Measurements from ENCODE around the gene MB21D2.

GRCh38 chr3:192843119-192843518 is 74.5 kb downstream of the MB21D2 start:
- TF ChIP-seq POLR2AphosphoS5 (IDR thresholded peaks at IDR 0.05; ENCODE audit: low read depth, low read length): no peak
- no peak for TF ChIP-seq SPI1 (IDR thresholded peaks at IDR 0.05; ENCODE audit: low read depth, low read length)
- TF ChIP-seq POLR2A (IDR thresholded peaks at IDR 0.05; ENCODE audit: low read depth, low read length): no peak
